CD4-positive, alpha-beta T cell treated with Interleukin-17A for 1 hour (primary cell): ENCODE measurements around the gene DUSP22.
A peak's percentile ranks its signal among the peaks of the same experiment; 100 is the strongest.
"Not testable (repeated sequence)": the region's sequence is repeated elsewhere in the genome, so short reads cannot be mapped to it uniquely, and the experiment has no call there.

Experiments
- DNase-seq: peaks from one replicate; pipeline ENCODE4 v3.0.0-alpha.2; 2020

Gene DUSP22

GRCh38 chr6:291697-292505 is at the start of gene DUSP22:
Gene DUSP22, plus strand, starts transcription at chr6:292487. Its CDS starts 53 bp downstream, at chr6:292540.
- peak; percentile 81 for DNase-seq

GRCh38 chr6:246352-246751 is 45.9 kb upstream of the DUSP22 start:
- no peak for DNase-seq

GRCh38 chr6:247351-247750 is 44.9 kb upstream of the DUSP22 start:
- DNase-seq, result no peak

GRCh38 chr6:248046-248445 is 44.2 kb upstream of the DUSP22 start:
- not testable (repeated sequence) for DNase-seq

GRCh38 chr6:250676-251075 is 41.6 kb upstream of the DUSP22 start:
- DNase-seq, result no peak

- no peak for DNase-seq
Measured at GRCh38 chr6:251920-252319, 40.4 kb upstream of the DUSP22 start.

GRCh38 chr6:252775-253535 is 39.3 kb upstream of the DUSP22 start:
- DNase-seq, result no peak

GRCh38 chr6:254016-254415 is 38.3 kb upstream of the DUSP22 start:
- DNase-seq, result no peak

GRCh38 chr6:255041-255750 is 37.1 kb upstream of the DUSP22 start:
- DNase-seq, result no peak

GRCh38 chr6:255751-256083 is 36.6 kb upstream of the DUSP22 start:
- DNase-seq, result peak; percentile 26

GRCh38 chr6:256169-256568 is 36.1 kb upstream of the DUSP22 start:
- DNase-seq, result no peak

- no peak for DNase-seq
Measured at GRCh38 chr6:257031-257725, 35.1 kb upstream of the DUSP22 start.

- no peak for DNase-seq
Measured at GRCh38 chr6:257774-258173, 34.5 kb upstream of the DUSP22 start.

- DNase-seq, result no peak
Measured at GRCh38 chr6:259316-259715, 33.0 kb upstream of the DUSP22 start.

- DNase-seq, result peak; percentile 49
Measured at GRCh38 chr6:259901-260508, 32.3 kb upstream of the DUSP22 start.

- no peak for DNase-seq
Measured at GRCh38 chr6:264626-265025, 27.7 kb upstream of the DUSP22 start.

GRCh38 chr6:268394-268935 is 23.8 kb upstream of the DUSP22 start:
- no peak for DNase-seq

GRCh38 chr6:273551-274058 is 18.7 kb upstream of the DUSP22 start:
- no peak for DNase-seq

- no peak for DNase-seq
Measured at GRCh38 chr6:277746-278145, 14.5 kb upstream of the DUSP22 start.

- no peak for DNase-seq
Measured at GRCh38 chr6:278494-278893, 13.8 kb upstream of the DUSP22 start.

GRCh38 chr6:279341-280029 is 12.8 kb upstream of the DUSP22 start:
- no peak for DNase-seq
